PFSK-1 (cell line): Measurements from ENCODE around the gene CDC16.

Source experiments
- POLR2AphosphoS5 ChIP-seq: IDR thresholded peaks from 2 replicates; pipeline ENCODE4 v1.6.1; 2012; ENCODE audit warnings: low read depth, mild to moderate bottlenecking, control low read depth, low read length, moderate library complexity
- REST ChIP-seq, 2 experiments: IDR thresholded peaks; 2 replicates each; pipeline versions ENCODE4 v1.6.1 to v1.8.0; 2011 to 2012; ENCODE audit warnings: low read depth in 2 of 2, low read length in 2 of 2, control low read depth in 1 of 2, inconsistent platforms in 1 of 2, mild to moderate bottlenecking in 1 of 2, moderate library complexity in 1 of 2; ENCODE audit not compliant: insufficient read depth in 1 of 2
- SIN3A ChIP-seq: IDR thresholded peaks from 2 replicates; pipeline ENCODE4 v1.6.1; 2012; ENCODE audit warnings: mild to moderate bottlenecking, low read length, moderate library complexity, borderline replicate concordance; ENCODE audit not compliant: insufficient read depth
- TAF1 ChIP-seq: IDR thresholded peaks from 2 replicates; pipeline ENCODE4 v1.6.1; 2012; ENCODE audit warnings: low read length, control low read depth, borderline replicate concordance; ENCODE audit not compliant: insufficient read depth

GRCh38 chr13:114244637-114245036 is 9.9 kb downstream of the CDC16 start:
- TF ChIP-seq SIN3A (no peak), POLR2AphosphoS5 (no peak), TAF1 (no peak), REST (IDR thresholded peaks at IDR 0.05; ENCODE audit: insufficient read depth in 1 of 2, low read depth in 2 of 2, low read length in 2 of 2) (no peak)
